Posterior cingulate gyrus (tissue), 11 donors: ENCODE measurements around the gene KIAA1217.
A peak's percentile ranks its signal among the peaks of the same experiment; 100 is the strongest.

Source experiments
- DNase-seq, 10 donors: peaks; one replicate each; pipeline versions ENCODE4 v3.0.0 to v3.0.0-alpha.2; 2020 to 2021; ENCODE audit warnings: mixed read lengths in 3 of 10
- intact Hi-C: fragments of 100-400 bp; cut with DNase I; formaldehyde crosslinking; loops from one replicate; pipeline ENCODE4 v1.15.1; 2023

The KIAA1217 gene

DNA sequence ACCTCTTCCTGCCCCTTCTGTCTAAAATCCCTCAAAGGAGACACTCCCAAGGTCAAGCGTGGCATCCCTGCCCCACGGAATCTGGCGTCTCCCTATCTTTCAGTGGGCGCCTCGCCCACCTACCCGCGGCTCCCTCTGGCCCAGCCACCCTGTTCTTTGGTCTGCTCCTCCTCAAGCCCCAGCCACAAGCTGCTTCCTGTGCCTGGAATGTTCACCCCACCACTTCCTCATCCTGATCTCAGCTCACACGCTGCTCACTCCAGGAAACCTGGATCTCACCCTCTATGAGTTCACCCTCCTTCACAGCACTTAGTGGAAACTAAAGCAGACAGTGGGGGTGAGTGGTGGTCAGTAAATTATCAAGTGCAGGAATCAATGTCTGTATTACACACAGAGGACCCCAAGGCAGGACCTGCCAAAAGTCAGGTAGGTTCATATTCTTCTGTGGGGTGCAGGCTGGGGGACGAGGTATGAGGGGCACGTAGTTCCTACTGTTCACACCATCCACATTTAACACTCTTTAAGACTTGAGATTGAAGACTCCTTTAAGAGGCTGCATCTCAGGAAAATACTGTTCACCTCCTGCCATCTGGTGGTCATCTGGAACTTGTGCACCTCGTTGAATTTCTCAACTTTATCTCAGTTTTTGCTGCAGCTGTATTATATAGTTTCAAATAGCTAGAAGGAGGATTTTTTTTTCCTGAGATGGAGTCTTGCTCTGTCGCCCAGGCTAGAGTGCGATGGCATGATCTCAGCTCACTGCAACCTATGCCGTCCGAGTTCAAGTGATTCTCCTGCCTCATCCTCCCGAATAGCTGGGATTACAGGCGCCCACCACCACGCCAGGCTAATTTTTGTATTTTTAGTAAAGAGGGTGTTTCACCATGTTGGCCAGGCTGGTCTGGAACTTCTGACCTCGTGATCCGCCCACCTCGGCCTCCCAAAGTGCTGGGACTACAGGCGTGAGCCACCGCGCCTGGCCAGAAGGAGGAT is 348.1 kb downstream of the KIAA1217 start:
- peak in 2 of 10 donors; percentile 19 to 40 for DNase-seq
- intact Hi-C loops, result loop anchor here (2.0 kb wide), 1 partner anchor 562 kb away; no protein-coding TSS in a partner anchor

DNA sequence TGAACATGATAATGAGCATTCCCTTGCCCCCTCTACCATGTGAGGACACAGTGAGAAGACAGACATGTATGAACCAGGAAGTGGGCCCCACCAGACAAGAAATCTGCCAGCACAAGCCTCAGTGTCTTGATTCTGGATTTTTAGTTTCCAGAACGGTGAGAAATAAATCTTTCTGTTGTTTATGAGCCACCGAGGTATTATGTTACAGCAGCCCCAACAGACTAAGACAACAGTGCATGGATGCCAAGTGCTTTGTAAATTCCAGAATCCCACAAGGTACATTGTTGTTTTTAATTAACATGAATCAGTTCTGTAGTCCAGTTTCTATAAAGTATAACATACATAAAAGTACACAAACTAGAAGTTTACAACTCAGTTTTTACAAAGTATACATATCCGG is 352.5 kb downstream of the KIAA1217 start:
- intact Hi-C loops, result no loop called here
- DNase-seq, result no peak

DNA sequence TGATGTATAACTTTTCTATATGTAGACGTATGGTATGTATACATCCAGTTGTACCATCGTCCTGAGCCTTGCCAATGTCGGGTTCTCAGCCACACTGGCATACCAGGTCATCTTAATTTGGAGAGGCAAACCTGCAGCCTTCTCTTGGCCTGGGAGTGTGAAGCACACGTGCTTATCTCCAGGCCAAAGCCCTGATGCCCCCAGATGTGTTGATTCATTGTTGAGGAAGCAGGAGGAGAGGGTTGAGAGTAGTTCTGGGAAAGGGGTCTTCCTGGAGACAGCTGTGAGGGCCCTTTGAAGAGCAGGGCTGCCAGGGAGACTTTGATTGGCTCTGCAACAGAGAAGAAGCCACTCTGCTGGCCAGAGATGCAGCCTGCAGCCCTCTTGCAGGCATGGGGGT is 359.1 kb downstream of the KIAA1217 start:
- peak in 1 of 10 donors; percentile 43 for DNase-seq
- intact Hi-C loops, result no loop called here

DNA sequence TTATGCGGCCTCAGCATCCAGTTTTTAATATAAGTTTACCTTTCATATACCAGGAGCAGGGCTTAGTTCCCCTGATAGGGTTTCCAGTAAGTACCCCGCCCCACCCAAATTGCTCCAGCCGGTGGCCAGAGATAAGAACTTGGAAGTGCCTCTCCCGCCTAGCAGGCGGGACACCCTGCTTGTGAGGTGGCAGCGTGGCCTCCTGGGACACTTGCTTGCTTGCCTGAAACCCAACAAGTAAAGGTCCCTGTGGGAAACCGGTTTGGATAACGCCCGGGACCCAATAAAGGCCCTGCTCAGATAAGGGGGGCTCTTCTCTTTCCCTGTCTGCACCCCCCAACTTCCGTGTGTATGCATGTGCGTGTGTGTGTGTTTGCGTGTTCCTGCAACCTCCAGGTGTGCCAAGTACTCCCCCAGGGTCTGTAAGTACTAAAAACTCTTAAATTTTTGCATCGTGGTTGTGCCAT is 360.4 kb downstream of the KIAA1217 start:
- intact Hi-C loops, result no loop called here

DNA sequence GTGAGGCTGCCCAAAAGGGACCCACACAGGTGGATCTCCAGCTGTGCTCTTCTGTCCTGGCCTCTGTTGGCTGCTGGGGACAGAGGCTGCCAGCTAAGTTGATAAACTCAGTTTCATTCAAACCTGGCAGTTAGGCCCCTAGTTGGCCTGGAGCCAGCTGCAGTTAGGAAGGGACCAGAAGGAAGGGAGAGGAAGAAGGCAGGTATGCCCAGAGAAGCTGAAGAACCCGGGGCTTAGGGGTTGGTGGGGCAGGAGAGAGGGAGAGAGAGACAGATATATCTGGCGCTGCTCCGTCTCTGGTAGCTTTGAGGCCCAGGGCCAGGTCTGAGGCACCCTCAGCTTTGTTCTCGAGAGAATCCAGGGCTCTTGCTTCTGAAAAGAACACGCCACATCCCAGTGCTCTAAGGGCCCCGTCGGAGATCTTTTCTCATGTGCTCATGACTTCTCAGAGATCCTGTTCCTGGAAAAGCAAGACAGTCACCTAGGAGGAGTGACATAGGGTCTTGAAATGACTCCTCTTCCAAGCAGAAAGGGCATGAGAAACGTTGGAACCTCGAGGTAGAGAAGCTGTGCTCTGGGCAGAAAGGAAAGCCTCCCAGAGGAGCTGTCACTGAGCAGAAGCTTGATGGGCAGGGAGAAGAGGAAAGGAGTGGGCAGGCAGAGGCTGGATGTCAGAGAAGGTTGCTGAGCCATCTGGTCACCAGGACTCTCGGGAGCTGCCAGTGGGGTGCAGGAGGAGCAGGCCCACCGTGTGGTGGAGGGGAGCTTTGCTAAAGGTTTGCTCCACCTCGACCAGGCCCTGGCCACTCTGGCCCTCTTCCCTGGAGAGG is 361.1 kb downstream of the KIAA1217 start:
- intact Hi-C loops, result no loop called here
- DNase-seq, result peak in 1 of 10 donors; percentile 61

More for the DNA sequence above, 360.4 kb downstream of the KIAA1217 start:
- peak in 1 of 10 donors; percentile 60 for DNase-seq

DNA sequence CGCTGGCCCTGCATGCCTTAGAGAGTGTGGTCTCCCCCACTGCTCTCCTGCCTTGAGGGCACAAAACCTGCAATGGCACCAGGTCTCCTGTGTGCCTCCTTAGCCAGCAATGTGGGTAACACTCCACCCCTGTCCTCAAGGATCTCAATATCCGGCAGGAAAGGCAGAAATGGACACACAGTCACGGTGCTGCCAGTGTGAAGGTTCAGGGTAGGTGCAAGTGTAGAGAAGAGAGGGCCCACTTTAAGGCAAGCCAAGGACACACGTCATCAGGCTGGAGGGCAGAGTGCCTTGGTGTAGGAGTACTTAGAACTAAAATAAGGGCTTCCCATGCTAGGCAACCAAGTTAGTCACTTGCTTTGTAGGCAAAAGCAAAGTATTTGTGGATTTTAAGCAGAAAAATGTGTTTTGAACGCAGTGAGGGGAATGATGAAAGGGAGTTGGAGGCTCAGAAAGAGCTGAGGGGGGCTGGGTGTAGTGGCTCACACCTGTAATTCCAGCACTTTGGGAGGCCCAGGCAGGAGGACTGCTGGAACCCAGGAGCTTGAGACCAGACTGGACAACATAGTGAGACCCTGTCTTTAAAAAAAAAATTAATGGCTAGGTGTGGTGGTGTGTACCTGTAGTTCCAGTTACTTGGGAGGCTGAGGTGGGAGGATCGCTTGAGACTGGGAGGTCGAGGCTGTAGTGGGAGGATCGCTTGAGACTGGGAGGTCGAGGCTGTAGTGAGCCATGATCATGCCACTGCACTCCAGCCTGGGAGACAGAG is 361.9 kb downstream of the KIAA1217 start:
- peak in 1 of 10 donors; percentile 75 for DNase-seq
- intact Hi-C loops, result no loop called here

DNA sequence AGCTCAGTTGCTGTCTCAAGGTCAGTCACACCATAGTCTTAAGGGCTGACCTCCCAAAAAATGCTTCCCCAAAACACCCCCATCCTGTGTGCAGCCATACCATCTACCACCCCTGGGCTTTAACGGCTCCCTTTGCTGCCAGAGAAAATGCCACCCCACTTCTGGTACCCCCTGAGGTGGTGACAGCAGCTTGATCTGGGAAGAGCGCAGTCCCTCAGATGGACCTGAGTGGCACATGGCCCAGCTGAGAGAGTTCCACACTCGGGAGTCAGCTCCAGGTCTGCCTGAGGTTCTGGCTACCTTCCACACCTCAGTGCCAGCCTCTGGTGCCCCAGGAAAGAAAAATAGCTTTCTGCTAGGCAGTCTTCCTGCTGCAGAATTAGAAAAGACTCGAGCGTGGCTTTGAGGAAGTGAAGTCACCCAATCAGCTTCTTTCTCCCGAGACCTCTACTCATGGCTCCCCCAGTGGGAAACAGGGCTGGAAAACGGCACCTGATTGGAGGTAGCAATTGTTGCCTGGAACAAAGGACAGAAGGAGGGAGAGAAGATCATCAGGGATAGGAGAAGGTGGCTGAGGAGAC is 363.0 kb downstream of the KIAA1217 start:
- peak in 1 of 10 donors; percentile 59 for DNase-seq
- intact Hi-C loops, result no loop called here

DNA sequence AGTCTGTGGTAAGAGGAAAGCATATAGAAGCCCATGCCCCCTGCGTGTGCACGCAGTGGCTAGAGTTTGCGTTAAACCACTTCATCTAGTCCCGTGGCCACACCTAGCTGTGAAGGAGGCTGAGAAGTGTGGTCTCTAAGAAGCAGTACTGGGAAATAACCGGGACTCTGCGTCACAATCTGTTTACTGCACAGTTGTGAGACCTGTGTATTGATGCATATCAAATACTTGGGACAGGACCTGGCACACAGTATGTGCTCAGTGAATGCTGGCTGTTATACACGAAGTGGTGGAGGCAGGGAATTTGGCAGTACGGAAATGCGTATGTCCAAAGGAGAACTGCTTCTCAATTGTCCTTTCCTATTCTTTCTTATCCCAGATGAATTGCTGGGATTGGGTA is 365.2 kb downstream of the KIAA1217 start:
- no peak for DNase-seq
- intact Hi-C loops, result no loop called here

DNA sequence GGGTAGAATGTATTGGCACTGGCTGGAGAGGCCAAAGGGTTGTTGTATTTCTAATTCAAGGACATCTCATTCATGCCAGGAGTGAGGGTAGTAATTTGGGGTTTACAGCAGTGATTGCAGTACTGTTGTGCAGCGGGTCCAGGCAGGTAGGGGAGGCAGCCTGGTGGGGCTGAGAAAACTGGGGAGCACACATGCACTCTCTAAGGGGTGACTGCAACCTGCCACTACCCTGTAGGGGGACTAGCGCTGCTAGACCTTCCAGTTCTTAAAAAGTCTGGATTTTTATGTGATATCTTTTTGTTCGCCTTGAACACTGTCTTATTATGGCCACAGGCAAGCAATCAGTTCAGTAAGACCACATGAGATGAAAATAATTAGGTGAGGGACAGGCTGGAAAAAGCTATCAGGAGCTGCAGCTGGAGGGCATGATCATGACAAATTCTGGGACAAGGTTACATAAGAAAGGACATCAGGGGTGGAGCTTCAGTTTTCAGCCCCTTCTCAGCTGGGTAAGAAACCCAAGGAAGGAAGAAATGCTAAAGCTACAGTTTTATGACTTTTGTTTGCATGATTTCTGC is 365.7 kb downstream of the KIAA1217 start:
- intact Hi-C loops, result no loop called here
- DNase-seq, result no peak

DNA sequence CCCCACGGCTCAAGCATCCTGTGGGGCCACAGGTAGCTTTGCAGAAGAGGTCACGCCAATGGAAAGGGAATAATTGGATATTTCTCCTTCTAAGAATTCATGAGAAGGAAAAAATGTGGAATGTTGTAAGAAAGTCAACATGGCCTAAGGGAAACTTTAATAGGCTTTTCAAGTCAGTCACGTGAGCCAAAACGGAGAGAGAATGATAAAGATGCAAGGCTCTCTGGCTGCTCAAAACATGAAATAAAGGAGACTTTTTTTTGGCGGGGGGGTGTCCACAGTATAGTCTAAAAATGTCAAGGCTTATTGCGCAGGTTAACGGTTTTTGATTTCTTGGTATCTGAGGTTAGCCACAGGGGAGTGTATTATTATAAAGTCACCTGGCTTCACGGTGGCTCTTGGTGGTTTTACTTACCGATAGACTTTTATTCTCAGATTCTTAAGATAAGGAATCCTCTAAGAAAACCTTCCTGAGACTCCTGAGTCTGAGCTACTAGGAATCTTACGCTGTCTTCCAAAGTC is 366.6 kb downstream of the KIAA1217 start:
- intact Hi-C loops, result no loop called here

DNA sequence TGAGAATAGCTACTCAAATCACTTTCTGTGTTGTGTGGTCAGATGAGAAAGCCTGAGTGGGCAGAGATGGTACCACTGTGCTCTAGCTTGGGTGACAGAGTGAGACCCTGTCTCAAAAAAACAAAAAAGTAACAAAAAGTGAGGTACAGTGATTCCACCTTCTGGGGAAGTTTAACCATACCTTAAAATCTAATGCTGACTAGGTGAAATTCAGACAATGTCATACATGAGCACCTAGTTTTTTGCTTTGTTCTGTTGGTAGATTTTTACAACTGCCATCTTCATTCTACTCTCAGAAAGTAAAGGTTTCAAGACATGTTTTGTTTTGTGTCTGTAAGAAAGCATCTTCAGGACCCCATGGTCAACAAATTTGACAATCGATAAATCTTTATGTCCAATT is 370.5 kb downstream of the KIAA1217 start:
- intact Hi-C loops, result no loop called here
- DNase-seq, result no peak

More for the DNA sequence above, 366.6 kb downstream of the KIAA1217 start:
- DNase-seq, result no peak

DNA sequence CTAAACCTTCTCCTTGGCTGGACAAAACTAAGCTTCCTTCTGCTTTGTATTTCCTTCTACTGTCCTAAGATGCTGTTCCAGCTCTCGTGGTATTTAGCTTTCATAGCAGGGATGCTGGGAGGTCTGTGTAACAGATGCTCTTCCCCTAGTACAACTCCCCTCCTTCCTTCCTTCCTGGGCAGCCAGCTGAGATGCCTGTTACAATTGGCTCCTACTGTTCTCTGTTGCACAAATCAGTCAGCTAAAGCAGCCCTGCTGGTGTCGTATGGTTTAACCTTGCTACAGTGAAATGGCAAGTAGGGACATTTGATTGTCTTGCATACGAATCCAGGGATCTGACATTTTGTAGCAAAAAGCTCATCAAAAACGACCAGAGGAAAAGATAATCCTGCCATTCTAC is 371.0 kb downstream of the KIAA1217 start:
- DNase-seq, result no peak
- intact Hi-C loops, result no loop called here

DNA sequence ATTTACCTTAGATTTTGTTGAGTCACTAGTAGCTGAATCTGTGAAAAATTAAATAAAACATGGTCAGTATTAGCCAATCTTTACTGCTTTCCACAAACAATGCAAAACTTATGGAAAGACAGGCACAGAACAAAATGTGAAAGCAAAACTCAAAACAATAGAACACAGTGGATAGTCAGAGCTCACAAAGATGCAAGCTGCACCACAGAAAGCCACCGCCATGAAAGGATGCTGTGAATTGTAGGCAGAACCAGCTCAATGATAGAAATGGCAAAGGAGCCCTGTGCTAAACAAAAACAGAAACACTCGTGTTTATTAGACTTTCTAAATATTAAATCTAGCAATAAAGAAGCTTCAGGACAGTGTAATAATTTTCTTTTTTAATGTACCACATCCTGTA is 380.3 kb downstream of the KIAA1217 start:
- intact Hi-C loops, result no loop called here
- DNase-seq, result peak in 2 of 10 donors; percentile 27 to 64

DNA sequence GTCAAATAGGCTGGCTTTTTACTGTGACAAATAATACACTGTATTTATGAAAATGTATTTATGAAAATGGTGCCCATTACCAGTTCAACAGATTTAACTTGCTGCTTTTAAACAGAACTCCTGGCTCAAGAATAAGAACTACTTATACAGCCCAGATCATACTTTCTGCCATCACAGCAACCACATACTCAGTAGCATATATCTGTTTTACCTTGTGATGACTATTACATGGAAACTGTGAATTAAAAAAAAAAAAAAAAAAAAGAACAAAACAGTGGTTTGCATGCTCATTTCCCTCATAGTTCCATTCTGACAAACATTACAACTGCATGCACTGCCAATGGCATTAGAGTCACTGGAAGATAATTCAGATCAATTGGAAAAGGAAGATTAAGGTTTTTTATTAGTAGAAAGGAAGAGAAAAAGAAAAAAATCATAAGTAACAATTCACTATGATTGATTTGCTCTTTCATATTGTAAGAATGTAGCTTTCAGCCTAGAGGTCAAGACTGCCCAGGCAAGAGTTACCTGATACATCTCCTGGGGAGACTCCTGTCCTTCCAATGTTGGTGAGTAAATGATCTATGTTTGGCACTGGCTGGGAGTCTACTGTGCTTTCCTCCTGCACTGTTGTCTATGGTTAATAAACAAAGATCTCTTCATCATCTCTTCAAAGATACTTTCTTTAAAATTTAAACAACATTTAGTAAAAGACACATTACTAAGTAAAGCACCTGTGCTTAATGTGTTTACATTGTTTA is 381.9 kb downstream of the KIAA1217 start:
- intact Hi-C loops, result no loop called here
- no peak for DNase-seq

DNA sequence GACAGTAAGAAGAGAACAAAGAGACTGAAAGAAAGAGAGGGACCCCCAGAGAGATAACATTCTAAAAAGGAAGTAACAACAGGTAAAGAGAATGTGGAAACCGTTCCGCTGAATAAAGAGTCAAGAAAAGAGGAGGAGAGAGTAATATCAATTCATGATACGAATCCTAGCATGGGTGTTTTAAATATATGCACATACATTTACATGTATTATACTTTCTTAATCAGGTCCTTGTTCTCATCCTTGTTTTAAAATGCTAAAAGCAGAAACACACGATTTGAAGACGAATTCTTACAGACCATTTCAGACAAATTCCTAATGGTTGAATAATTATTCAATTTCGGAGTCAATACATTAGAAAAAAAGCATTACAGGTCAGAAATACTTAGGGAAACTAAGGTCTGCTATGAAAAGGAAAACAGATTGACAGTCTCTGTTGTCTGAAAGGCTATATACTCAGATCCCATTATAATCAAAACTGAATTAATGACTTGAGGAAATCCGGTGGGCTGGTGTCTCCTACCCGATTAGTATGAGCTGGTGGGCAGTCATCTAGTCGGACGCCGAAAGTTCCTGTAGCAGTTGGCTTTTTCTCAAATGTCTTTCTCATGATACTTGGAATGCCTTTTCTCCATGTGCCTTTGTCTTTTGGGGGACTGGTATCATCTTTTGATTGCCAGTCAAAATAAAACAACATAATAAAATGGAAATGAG is 387.4 kb downstream of the KIAA1217 start:
- DNase-seq, result peak in 1 of 10 donors; percentile 25
- intact Hi-C loops, result no loop called here

DNA sequence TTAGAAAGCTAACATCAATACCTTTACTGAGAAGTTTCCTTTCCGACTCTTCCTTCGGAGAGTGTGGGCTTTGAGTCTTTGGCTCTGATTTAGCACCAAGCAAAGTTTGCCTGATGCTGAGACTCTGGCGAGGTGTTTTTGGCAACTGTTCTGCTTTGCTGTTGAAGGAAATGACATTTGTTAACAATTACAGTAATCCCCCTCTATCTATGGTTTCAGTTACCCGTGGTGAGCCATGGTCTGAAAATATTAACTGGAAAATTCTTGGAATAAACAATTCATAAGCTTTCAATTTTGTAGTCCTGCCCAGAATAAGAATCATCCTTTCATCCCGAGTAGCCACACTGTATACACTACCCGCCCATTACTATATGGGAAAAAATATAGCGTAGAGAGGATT is 388.5 kb downstream of the KIAA1217 start:
- DNase-seq, result no peak
- intact Hi-C loops, result no loop called here
